Omental fat pad (tissue), 4 donors: ENCODE results near the gene TST. TPM values are rescaled to one million over a fixed set of nuclear protein-coding genes. Genes with fewer than 3 reads are reported as not detected.

ENCODE experiments used
- ATAC-seq: fragments of 150-250 bp; one replicate; pipeline ENCODE4 v1.9.1; 2016; ENCODE audit warnings: mild to moderate bottlenecking, moderate library complexity; ENCODE audit not compliant: low FRiP score
- DNase-seq: peaks from one replicate; pipeline ENCODE4 v3.0.0-alpha.2; 2019; ENCODE audit warnings: low spot score
- CTCF ChIP-seq, 3 donors: fragments of 450-650 bp; IDR thresholded peaks; one replicate each; pipeline ENCODE4 v1.5.1; 2016 to 2017; ENCODE audit warnings: antibody characterized with exemption in 3 of 3, mild to moderate bottlenecking in 3 of 3, moderate library complexity in 2 of 3
- total RNA-seq, 4 donors: library from RNA; depleted of rRNA; stranded (reverse); fragments of >200 nt; gene quantifications; one replicate each; pipeline ENCODE4 v1.1.0, GENCODE V29; 2016

TST gene
- total RNA-seq, 4 donors from 2014 or later, result 45.4 to 141 (median 78.0) TPM

- no peak for TF ChIP-seq CTCF (IDR thresholded peaks at IDR 0.05)
- no peak for DNase-seq
- no peak for ATAC-seq
Observed at GRCh38 chr22:37047006-37047405, 27.8 kb upstream of the TST start.

- no peak for ATAC-seq
- no peak for TF ChIP-seq CTCF (IDR thresholded peaks at IDR 0.05)
- no peak for DNase-seq
Observed at GRCh38 chr22:37046589-37046988, 27.3 kb upstream of the TST start.

GRCh38 chr22:37045958-37046357 lies 26.7 kb upstream of the TST start:
- ATAC-seq (no peak), DNase-seq (no peak)
- TF ChIP-seq CTCF (IDR thresholded peaks at IDR 0.05), result no peak

- DNase-seq (no peak), ATAC-seq (no peak)
- TF ChIP-seq CTCF (IDR thresholded peaks at IDR 0.05), result no peak
Observed at GRCh38 chr22:37044634-37045625, 25.7 kb upstream of the TST start.

- peak; percentile 82 for ATAC-seq
- no peak for TF ChIP-seq CTCF (IDR thresholded peaks at IDR 0.05)
- peak; percentile 31 for DNase-seq
Observed at GRCh38 chr22:37043828-37044538, 24.7 kb upstream of the TST start.

GRCh38 chr22:37043209-37043827 lies 24.1 kb upstream of the TST start:
- ATAC-seq, result no peak

More at GRCh38 chr22:37043209-37043827, 24.1 kb upstream of the TST start:
- TF ChIP-seq CTCF (IDR thresholded peaks at IDR 0.05), result no peak
- DNase-seq, result no peak
